H1 (cell line): ENCODE data around the gene XRN2. TPM values are rescaled to one million over a fixed set of nuclear protein-coding genes. Genes with fewer than 3 reads are reported as not detected.

Experiments
- CTCF ChIA-PET: fragments of 300-600 bp; sonication (Branson Sonifier 250); formaldehyde crosslinking; loops from one replicate; lab custom pipeline; 2021; ENCODE audit not compliant: partially characterized antibody; lab: Charles Lee
- POLR2A ChIA-PET: fragments of 300-600 bp; sonication (Branson Sonifier 250); formaldehyde crosslinking; loops from one replicate; lab custom pipeline; 2021; ENCODE audit warnings: inconsistent platforms; ENCODE audit not compliant: partially characterized antibody; lab: Charles Lee
- DNase-seq, 2 experiments: peaks; one replicate each; pipeline versions ENCODE4 v3.0.0 to v3.0.0-alpha.2; 2010 to 2022; ENCODE audit warnings: low spot score in 2 of 2, low read depth in 1 of 2, mixed read lengths in 1 of 2
- FAIRE-seq: peaks from 2 replicates; lab custom pipeline; 2011; peaks lifted over from hg19 to GRCh38; lab: Jason Lieb, UNC
- H2AFZ ChIP-seq: 2 replicates; pipeline ENCODE4 v1.8.1; 2012; ENCODE audit warnings: low read length, inconsistent platforms
- H2AK5ac ChIP-seq: 2 replicates; pipeline ENCODE4 v1.6.1; 2013; ENCODE audit warnings: low read depth, low read length
- H2BK120ac ChIP-seq: replicated peaks from 2 replicates; pipeline ENCODE3; 2013; ENCODE audit warnings: low read depth, low read length, inconsistent platforms
- H2BK12ac ChIP-seq: 2 replicates; pipeline ENCODE4 v1.6.1; 2013; ENCODE audit warnings: low read depth, low read length
- H2BK15ac ChIP-seq: 2 replicates; pipeline ENCODE4 v1.6.1; 2013; ENCODE audit warnings: low read length
- H2BK20ac ChIP-seq: 2 replicates; pipeline ENCODE4 v1.6.1; 2013; ENCODE audit warnings: low read length
- H2BK5ac ChIP-seq: 2 replicates; pipeline ENCODE4 v1.6.1; 2013; ENCODE audit warnings: low read depth, low read length
- H3K14ac ChIP-seq: 2 replicates; pipeline ENCODE4 v1.6.1; 2013; ENCODE audit warnings: inconsistent platforms; ENCODE audit not compliant: insufficient read length
- H3K18ac ChIP-seq: 2 replicates; pipeline ENCODE4 v1.6.1; 2013; ENCODE audit warnings: low read length; ENCODE audit errors: extremely low read depth
- H3K23ac ChIP-seq: 2 replicates; pipeline ENCODE4 v1.6.1; 2013; ENCODE audit warnings: inconsistent platforms; ENCODE audit not compliant: insufficient read length
- H3K23me2 ChIP-seq: 2 replicates; pipeline ENCODE4 v1.6.1; 2013; ENCODE audit warnings: low read depth, low read length
- H3K27ac ChIP-seq: 2 replicates; pipeline ENCODE4 v1.6.1; 2011; ENCODE audit warnings: low read depth, low read length, inconsistent platforms
- H3K27me3 ChIP-seq, 4 experiments: replicated peaks in 1 of 4; 1 replicate in 1 of 4; 2 replicates in 3 of 4; pipeline versions ENCODE4 v1.6.1 to v1.8.1; 2011 to 2013; ENCODE audit warnings: low read length in 3 of 4, mild to moderate bottlenecking in 3 of 4, inconsistent platforms in 2 of 4, mixed read lengths in 2 of 4, moderate library complexity in 1 of 4; ENCODE audit not compliant: control insufficient read depth in 3 of 4, insufficient read depth in 3 of 4; ENCODE audit errors: extremely low read depth in 1 of 4
- H3K36me3 ChIP-seq, 4 experiments: 2 replicates each; pipeline versions ENCODE4 v1.6.1 to v1.8.1; 2011 to 2013; ENCODE audit warnings: mild to moderate bottlenecking in 4 of 4, low read length in 3 of 4, moderate library complexity in 2 of 4, control low read depth in 1 of 4, inconsistent platforms in 1 of 4; ENCODE audit not compliant: insufficient read depth in 4 of 4, control insufficient read depth in 2 of 4
- H3K4ac ChIP-seq: replicated peaks from 2 replicates; pipeline ENCODE3; 2013; ENCODE audit warnings: low read length, low read depth, mixed read lengths, inconsistent platforms; ENCODE audit not compliant: insufficient read length
- H3K4me1 ChIP-seq, 4 experiments: replicated peaks in 1 of 4; 1 replicate in 1 of 4; 2 replicates in 3 of 4; pipeline versions ENCODE4 v1.6.1 to v1.8.1; 2011 to 2013; ENCODE audit warnings: low read length in 3 of 4, inconsistent platforms in 2 of 4, mixed read lengths in 1 of 4; ENCODE audit not compliant: insufficient read depth in 4 of 4, control insufficient read depth in 3 of 4
- H3K4me2 ChIP-seq, 2 experiments: 2 replicates each; pipeline versions ENCODE4 v1.6.1 to v1.8.1; 2011 to 2013; ENCODE audit warnings: low read depth in 2 of 2, low read length in 2 of 2, control low read depth in 1 of 2, inconsistent platforms in 1 of 2, mild to moderate bottlenecking in 1 of 2; ENCODE audit not compliant: insufficient read depth in 1 of 2
- H3K4me3 ChIP-seq, 4 experiments: fragments of 200-600, 300-600 bp in 1 of 4; sonication (generic), shearing (Covaris generic), sonication (Bioruptor Twin) in 1 of 4; 2 replicates each; pipeline versions ENCODE4 v1.5.1 to v1.8.1; 2011 to 2016; ENCODE audit warnings: low read length in 4 of 4, low read depth in 3 of 4, control low read depth in 2 of 4, inconsistent platforms in 2 of 4, mild to moderate bottlenecking in 2 of 4, mixed read lengths in 1 of 4, moderate library complexity in 1 of 4; ENCODE audit not compliant: insufficient read depth in 2 of 4; ENCODE audit errors: extremely low read depth in 1 of 4
- H3K56ac ChIP-seq: replicated peaks from 2 replicates; pipeline ENCODE3; 2013; ENCODE audit warnings: low read depth, mild to moderate bottlenecking, mixed read lengths, low read length, inconsistent platforms; ENCODE audit not compliant: insufficient read length
- H3K79me1 ChIP-seq: 2 replicates; pipeline ENCODE4 v1.6.1; 2013; ENCODE audit warnings: low read depth, low read length, control low read depth
- H3K79me2 ChIP-seq, 2 experiments: 2 replicates each; pipeline versions ENCODE4 v1.6.1 to v1.8.1; 2012 to 2013; ENCODE audit warnings: low read length in 2 of 2, mild to moderate bottlenecking in 2 of 2, inconsistent platforms in 1 of 2; ENCODE audit not compliant: insufficient read depth in 2 of 2, control insufficient read depth in 1 of 2
- H3K9ac ChIP-seq, 4 experiments: replicated peaks in 1 of 4; 1 replicate in 1 of 4; 2 replicates in 3 of 4; pipeline versions ENCODE4 v1.6.1 to v1.8.1; 2011 to 2013; ENCODE audit warnings: low read depth in 3 of 4, low read length in 3 of 4, control low read depth in 2 of 4, mild to moderate bottlenecking in 2 of 4, moderate library complexity in 2 of 4, inconsistent platforms in 1 of 4; ENCODE audit errors: extremely low read depth in 1 of 4
- H3K9me3 ChIP-seq, 2 experiments: 2 replicates each; pipeline versions ENCODE4 v1.6.1 to v1.8.1; 2012 to 2013; ENCODE audit warnings: mild to moderate bottlenecking in 2 of 2, moderate library complexity in 2 of 2, control low read depth in 1 of 2, inconsistent platforms in 1 of 2, low read depth in 1 of 2, low read length in 1 of 2, mixed read lengths in 1 of 2; ENCODE audit not compliant: insufficient read depth in 2 of 2
- H4K20me1 ChIP-seq, 2 experiments: replicated peaks in 1 of 2; 2 replicates each; pipeline versions ENCODE3 to v1.8.1; 2011 to 2013; ENCODE audit warnings: inconsistent platforms in 2 of 2, low read length in 2 of 2, mild to moderate bottlenecking in 1 of 2; ENCODE audit not compliant: insufficient read depth in 2 of 2, control insufficient read depth in 1 of 2
- H4K5ac ChIP-seq: 2 replicates; pipeline ENCODE4 v1.6.1; 2013; ENCODE audit warnings: low read length, low read depth, mixed read lengths, inconsistent platforms; ENCODE audit not compliant: insufficient read length
- H4K8ac ChIP-seq: 2 replicates; pipeline ENCODE4 v1.8.0; 2013; ENCODE audit warnings: mild to moderate bottlenecking, moderate library complexity, low read length, inconsistent platforms; ENCODE audit not compliant: insufficient read depth; ENCODE audit errors: extremely low read depth
- H4K91ac ChIP-seq: replicated peaks from 2 replicates; pipeline ENCODE3; 2013; ENCODE audit warnings: low read length, mixed read lengths, inconsistent platforms; ENCODE audit not compliant: insufficient read length
- WGBS, 2 experiments: shearing (Covaris generic) in 1 of 2; methylation state at CpG; one replicate each; pipeline versions ENCODE4 v1.1.6 to v1.1.7; 2013 to 2015; ENCODE audit warnings: low lambda C conversion rate in 2 of 2, mixed read lengths in 2 of 2, inconsistent platforms in 1 of 2, low coverage in 1 of 2, missing lambda C conversion rate in 1 of 2; ENCODE audit not compliant: insufficient replicate concordance in 2 of 2, insufficient coverage in 1 of 2, insufficient read length in 1 of 2; ENCODE audit errors: extremely low coverage in 1 of 2, missing lambda C conversion rate in 1 of 2; 5-methylcytosine and 5-hydroxymethylcytosine counted together
- polyA plus RNA-seq, 7 experiments: library from polyadenylated mRNA; depleted of rRNA in 3 of 7; stranded (reverse) in 5 of 7; unstranded in 2 of 7; fragments of >200 nt in 5 of 7; fragments of 200-250 nt in 2 of 7; gene quantifications; 1 replicate in 5 of 7; 2 replicates in 1 of 7; 4 replicates in 1 of 7; pipeline versions ENCODE4 v1.2.1 to v1.2.3, GENCODE V29; 2011 to 2013; ENCODE audit warnings: missing spikeins in 2 of 7, mixed read lengths in 2 of 7
- total RNA-seq: library from RNA; stranded (reverse); fragmentation: NEBNext Ultra II Directional; extraction: Animal tissue kit (Norgen Biotek cat#: 25700); gene quantifications from 2 replicates; pipeline ENCODE4 v1.2.1, GENCODE V29; 2021

XRN2 gene
- total and polyA plus RNA-seq, 2 of the 8 experiments (the other 6 are each of a cell fraction or from before 2014, with no cell fraction given): 60.3 to 139 TPM

DNA sequence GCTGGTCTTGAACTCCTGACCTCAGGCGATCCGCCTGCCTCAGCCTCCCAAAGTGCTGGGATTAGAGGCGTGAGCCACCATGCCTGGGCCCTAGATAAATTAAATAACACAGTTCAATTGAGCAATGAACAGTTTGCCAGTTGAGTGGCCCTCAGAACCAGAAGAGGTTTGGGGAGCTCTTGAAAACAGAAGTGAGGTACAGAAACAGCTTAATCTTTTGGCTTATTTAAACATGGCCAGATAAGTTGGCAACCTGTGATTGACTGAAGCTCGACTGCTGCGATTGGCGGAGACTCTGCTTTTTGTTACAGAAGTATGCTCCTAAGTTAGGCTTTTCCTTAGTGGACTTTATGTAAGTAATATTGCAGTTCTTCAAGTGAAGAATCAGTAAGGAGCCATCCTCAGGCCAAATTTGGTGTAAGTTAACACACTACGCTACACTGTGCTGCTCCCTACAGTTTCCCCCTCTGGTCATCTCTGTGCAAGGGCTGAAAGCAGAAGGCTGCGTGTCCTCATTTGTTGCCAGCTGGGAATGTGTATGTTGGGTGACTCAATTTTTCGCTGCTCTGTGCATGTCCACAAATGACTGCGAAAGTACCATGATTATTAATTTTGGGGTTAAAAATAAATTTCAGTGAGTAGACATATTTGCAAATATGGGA, 9.8 kb downstream of the XRN2 start:
- peaks cover 0 to 4% (median 0%) of the 10 kb centered on the region in 4 experiments; a peak in 2 of 8 replicates for H3K36me3 ChIP-seq
- FAIRE-seq: no peak
- no peak overlapping the region for H4K91ac ChIP-seq
- H3K4ac ChIP-seq: no peak overlapping the region
- H4K5ac ChIP-seq: no peak overlapping the region
- no peak overlapping the region for H2AFZ ChIP-seq
- H3K4me1 ChIP-seq: peaks cover 0 to 14% (median 1%) of the 10 kb centered on the region in 4 experiments; a peak in 3 of 7 replicates
- peaks cover 21 to 34% of the 10 kb centered on the region in 2 experiments for H4K20me1 ChIP-seq
- no peak overlapping the region for H2AK5ac ChIP-seq
- no peak overlapping the region for H3K14ac ChIP-seq
- H3K4me2 ChIP-seq: no peak overlapping the region
- H2BK120ac ChIP-seq: no peak overlapping the region
- H3K4me3 ChIP-seq: no peak overlapping the region
- WGBS, 2 experiments: 84% methylated on average over 10 of the region's 10 CpGs; no CpG with 5 or more reads in 1 of the 2 experiments
- H3K9me3 ChIP-seq: no peaks in the 10 kb centered on the region
- H2BK5ac ChIP-seq: no peak overlapping the region
- POLR2A ChIA-PET: interaction anchor here (1.3 to 3.0 kb wide), 4 partner anchors 8 to 77 kb away, joined by 3 to 13 read pairs (median 10); partner anchors contain the start of gene XRN2
- H3K23ac ChIP-seq: no peak overlapping the region
- no peak overlapping the region for H3K27ac ChIP-seq
- H2BK12ac ChIP-seq: no peak overlapping the region
- H3K9ac ChIP-seq: no peak overlapping the region
- H3K23me2 ChIP-seq: no peaks in the 10 kb centered on the region
- H4K8ac ChIP-seq: no peak overlapping the region
- no peak overlapping the region for H2BK20ac ChIP-seq
- H2BK15ac ChIP-seq: no peak overlapping the region
- no peak overlapping the region for H3K56ac ChIP-seq
- H3K79me1 ChIP-seq: peaks cover 3% of the 10 kb centered on the region; the same call in 1 of the 2 replicates
- no peak for DNase-seq
- peaks cover 74 to 99% of the 10 kb centered on the region in 2 experiments for H3K79me2 ChIP-seq
- CTCF ChIA-PET: interaction anchor here (0.7 to 1.4 kb wide), 5 partner anchors 8 to 448 kb away, joined by 3 to 4 read pairs (median 4); no protein-coding TSS in a partner anchor
- no peaks in the 10 kb centered on the region for H3K27me3 ChIP-seq
- H3K18ac ChIP-seq: no peak overlapping the region
